HFFc6 (cell line): ENCODE data around the gene KRTAP15-1. TPM values are rescaled to one million over a fixed set of nuclear protein-coding genes. Genes with fewer than 3 reads are reported as not detected.

ENCODE experiments used
- DNase-seq: peaks from one replicate; pipeline ENCODE4 v3.0.0-alpha.2; 2018
- H3K27ac Mint-ChIP-seq: 2 replicates; pipeline ENCODE4 v1.8.0; 2020; ENCODE audit warnings: mild to moderate bottlenecking, mixed read lengths
- H3K27me3 Mint-ChIP-seq: 2 replicates; pipeline ENCODE4 v1.8.0; 2021; ENCODE audit warnings: mild to moderate bottlenecking, moderate library complexity, mixed read lengths; ENCODE audit not compliant: insufficient read depth
- H3K36me3 Mint-ChIP-seq: 2 replicates; pipeline ENCODE4 v1.8.0; 2021; ENCODE audit warnings: low read depth, mixed read lengths
- H3K4me1 Mint-ChIP-seq: 2 replicates; pipeline ENCODE4 v1.8.0; 2020; ENCODE audit warnings: low read depth, mixed read lengths
- H3K4me3 Mint-ChIP-seq: 2 replicates; pipeline ENCODE4 v1.8.0; 2020; ENCODE audit warnings: mild to moderate bottlenecking, moderate library complexity, mixed read lengths
- H3K9me3 Mint-ChIP-seq: 2 replicates; pipeline ENCODE4 v1.8.0; 2020; ENCODE audit warnings: mild to moderate bottlenecking, mixed read lengths
- long read RNA-seq: library from polyadenylated mRNA; unstranded; transcript quantifications from one replicate; pipeline ENCODE4 v2.0.0, GENCODE V29; 2019
- total RNA-seq, 6 experiments: library from RNA; stranded (reverse); fragmentation: NEBNext Ultra II Directional; extraction: Animal tissue kit (Norgen Biotek cat#: 25700); gene quantifications; 2 replicates in 1 of 6; 3 replicates in 5 of 6; pipeline ENCODE4 v1.2.3, GENCODE V29; 2021
- TF ChIP-seq, protein P1 (sequence below): fragments of 200-600 bp; sonication (generic); IDR thresholded peaks from 2 replicates; pipeline ENCODE4 v1.5.0; 2021; ENCODE audit warnings: antibody characterized with exemption, mild to moderate bottlenecking

KRTAP15-1 gene, protein sequence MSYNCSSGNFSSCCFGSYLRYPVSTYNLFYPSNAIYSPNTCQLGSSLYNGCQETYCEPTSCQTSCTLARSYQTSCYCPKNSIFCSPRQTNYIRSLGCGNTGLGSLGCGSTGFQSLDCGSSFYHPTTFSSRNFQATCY
- not detected for total RNA-seq
- long read RNA-seq: 0 reads

DNA sequence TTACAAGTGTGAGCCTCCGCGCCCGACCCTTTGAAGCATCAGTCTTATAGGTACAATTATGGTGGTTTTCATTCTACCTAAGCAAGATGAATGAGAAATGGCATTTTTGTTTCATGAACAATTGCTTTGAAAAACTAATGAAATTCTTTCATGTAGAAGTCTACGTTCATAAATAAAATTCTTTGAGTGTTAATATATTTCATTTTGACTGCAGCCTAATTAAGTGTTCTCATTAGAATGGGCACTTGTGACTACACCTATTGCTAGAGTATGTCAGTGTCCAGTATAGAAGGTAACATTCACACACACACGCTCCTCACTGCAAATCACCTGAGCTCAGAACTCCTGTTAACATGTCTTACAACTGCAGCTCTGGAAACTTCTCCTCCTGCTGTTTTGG, at the start of gene KRTAP15-1:
TSS of gene KRTAP15-1 (plus strand) at position 301 of the 400 bp plus-strand sequence. CDS start at position 354, 53 bp downstream.
- Mint-ChIP-seq H3K27ac (no peak within 1 kb of the TSS), H3K4me1 (no peaks in the 10 kb centered on the region), H3K9me3 (peaks cover 60% of the 10 kb centered on the region), H3K27me3 (peaks cover 4% of the 10 kb centered on the region), H3K36me3 (peaks cover 5% of the 10 kb centered on the region; the same call in 1 of the 2 replicates), H3K4me3 (no peak within 1 kb of the TSS)
- DNase-seq: no peak
- TF ChIP-seq, protein P1, sequence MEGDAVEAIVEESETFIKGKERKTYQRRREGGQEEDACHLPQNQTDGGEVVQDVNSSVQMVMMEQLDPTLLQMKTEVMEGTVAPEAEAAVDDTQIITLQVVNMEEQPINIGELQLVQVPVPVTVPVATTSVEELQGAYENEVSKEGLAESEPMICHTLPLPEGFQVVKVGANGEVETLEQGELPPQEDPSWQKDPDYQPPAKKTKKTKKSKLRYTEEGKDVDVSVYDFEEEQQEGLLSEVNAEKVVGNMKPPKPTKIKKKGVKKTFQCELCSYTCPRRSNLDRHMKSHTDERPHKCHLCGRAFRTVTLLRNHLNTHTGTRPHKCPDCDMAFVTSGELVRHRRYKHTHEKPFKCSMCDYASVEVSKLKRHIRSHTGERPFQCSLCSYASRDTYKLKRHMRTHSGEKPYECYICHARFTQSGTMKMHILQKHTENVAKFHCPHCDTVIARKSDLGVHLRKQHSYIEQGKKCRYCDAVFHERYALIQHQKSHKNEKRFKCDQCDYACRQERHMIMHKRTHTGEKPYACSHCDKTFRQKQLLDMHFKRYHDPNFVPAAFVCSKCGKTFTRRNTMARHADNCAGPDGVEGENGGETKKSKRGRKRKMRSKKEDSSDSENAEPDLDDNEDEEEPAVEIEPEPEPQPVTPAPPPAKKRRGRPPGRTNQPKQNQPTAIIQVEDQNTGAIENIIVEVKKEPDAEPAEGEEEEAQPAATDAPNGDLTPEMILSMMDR: no peak

DNA sequence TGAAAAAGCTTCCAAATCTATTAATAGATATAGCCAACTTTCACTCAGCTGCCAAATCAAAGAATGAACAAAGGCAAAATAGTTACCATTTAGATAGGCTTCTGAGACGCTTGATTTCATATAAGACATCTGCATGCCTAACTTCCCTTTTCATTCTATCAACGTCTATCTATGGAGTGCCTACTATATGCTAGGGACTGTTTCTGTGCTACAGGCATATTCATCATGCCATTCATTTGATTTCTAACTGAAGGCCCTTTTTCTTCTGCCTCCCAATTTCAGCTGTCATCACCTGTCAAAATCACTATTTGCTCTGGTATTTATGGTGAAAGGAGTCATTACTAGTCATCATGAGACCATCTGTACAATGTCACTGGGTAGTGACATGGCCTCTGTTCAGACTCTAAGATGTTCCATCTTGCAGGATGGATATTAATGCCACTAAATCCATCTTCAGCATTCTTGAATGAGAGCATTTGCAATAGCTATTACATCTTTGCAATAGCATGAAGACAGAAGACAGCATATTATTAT, 48.5 kb upstream of the KRTAP15-1 start:
- H3K27ac Mint-ChIP-seq: no peak overlapping the region
- peaks cover 71% of the 10 kb centered on the region for H3K9me3 Mint-ChIP-seq
- TF ChIP-seq, protein P1: no peak
- peaks cover 9% of the 10 kb centered on the region for H3K36me3 Mint-ChIP-seq
- H3K4me1 Mint-ChIP-seq: no peaks in the 10 kb centered on the region
- DNase-seq: no peak
- H3K27me3 Mint-ChIP-seq: no peaks in the 10 kb centered on the region; the same call in 1 of the 2 replicates
- no peak overlapping the region for H3K4me3 Mint-ChIP-seq

DNA sequence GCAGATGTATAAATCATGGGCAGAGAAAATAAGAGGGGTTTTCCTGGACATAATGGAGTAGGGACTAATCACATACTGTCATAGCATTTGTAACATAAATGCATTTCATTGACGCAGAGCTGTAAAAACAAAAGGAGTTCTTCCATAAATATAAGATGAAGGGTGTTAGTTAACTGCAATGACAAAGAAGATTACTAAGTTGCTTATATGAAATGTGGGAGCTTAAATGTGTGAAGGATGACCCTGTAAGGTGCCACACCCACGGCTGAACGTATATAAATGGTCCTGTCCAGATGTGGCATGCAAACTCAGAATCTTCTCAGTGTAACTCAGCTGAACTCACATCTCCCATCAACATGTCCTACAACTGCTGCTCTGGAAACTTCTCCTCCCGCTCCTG, 44.3 kb upstream of the KRTAP15-1 start, which contains the start of gene KRTAP13-1:
TSS of gene KRTAP13-1 (plus strand) at position 301 of the 400 bp plus-strand sequence. CDS start at position 357, 56 bp downstream.
- Mint-ChIP-seq H3K27ac (no peak within 1 kb of the TSS), H3K36me3 (peaks cover 4% of the 10 kb centered on the region; the same call in 1 of the 2 replicates), H3K27me3 (no peaks in the 10 kb centered on the region; the same call in 1 of the 2 replicates), H3K9me3 (peaks cover 52% of the 10 kb centered on the region), H3K4me3 (no peak within 1 kb of the TSS), H3K4me1 (no peaks in the 10 kb centered on the region)
- DNase-seq: no peak
- TF ChIP-seq, protein P1: no peak

DNA sequence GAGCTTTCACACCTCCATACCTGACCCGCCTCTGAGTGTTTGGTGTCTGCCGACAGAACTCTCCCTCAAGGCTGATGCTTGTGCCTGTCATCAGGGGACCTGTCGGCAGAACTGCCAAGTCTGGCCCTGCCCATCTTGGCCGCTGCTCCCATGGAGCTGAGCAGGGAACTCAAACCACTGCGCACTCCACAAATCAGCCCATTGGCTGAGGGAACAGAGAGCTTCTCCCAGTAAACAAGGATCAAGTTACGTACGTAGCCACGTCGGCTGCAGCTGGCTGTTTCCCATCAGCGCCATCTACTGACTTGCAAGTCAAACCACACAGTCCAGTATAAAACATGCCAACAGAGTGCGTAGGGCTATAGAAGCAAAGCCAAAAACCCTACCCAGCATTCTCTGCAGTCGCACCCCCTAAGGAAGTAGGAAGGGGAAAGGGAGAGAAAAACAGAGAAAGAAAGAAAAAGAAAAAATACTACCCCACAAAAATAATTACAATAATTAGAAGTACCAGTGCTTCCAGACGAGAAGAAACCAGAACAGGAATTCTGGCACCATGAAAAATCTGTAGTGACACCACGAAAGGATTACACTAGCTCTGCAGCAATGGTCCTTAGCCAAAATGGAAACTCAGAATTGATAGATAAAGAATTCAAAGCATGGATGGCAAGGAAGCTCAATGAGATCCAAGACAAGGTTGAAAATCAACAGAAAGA, 31.1 kb upstream of the KRTAP15-1 start:
- TF ChIP-seq, protein P1: 0 out of 2 replicates have a peak, but pooled peaks have one; percentile 10
- Mint-ChIP-seq H3K4me3 (no peak overlapping the region), H3K27me3 (0 out of 2 replicates have a peak, but pooled peaks cover 2% of the 10 kb centered on the region), H3K9me3 (peaks cover 57% of the 10 kb centered on the region), H3K27ac (no peak overlapping the region), H3K4me1 (no peaks in the 10 kb centered on the region), H3K36me3 (0 out of 2 replicates have a peak, but pooled peaks cover 4% of the 10 kb centered on the region)
- DNase-seq: no peak

DNA sequence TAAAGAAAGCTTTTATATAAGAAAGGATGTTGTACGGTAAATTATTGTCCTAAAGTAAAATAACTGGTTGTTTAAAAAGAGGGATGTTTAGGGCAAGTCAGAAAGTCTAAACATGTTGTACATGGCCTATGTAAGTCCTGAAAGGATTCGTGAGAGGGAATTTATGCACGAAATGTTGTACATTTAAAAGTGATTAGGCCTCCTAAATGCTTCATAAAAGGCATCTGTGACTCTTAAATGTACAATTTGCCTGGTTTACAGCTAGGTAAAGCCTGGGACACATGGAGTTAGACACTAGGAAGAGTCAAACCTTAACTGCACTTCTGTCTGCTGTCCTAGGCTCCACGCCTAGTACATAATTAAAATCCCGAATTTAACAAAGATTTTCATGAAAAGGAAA, 24.1 kb upstream of the KRTAP15-1 start:
- H3K4me3 Mint-ChIP-seq: no peak overlapping the region
- TF ChIP-seq, protein P1: no peak
- no peaks in the 10 kb centered on the region for H3K4me1 Mint-ChIP-seq
- no peaks in the 10 kb centered on the region for H3K36me3 Mint-ChIP-seq
- no peak for DNase-seq
- peaks cover 51% of the 10 kb centered on the region for H3K9me3 Mint-ChIP-seq
- no peaks in the 10 kb centered on the region; the same call in 1 of the 2 replicates for H3K27me3 Mint-ChIP-seq
- H3K27ac Mint-ChIP-seq: no peak overlapping the region
